GM12878 (cell line): ENCODE measurements around the gene GPN2.

Experiments
- CEBPB ChIP-seq, 2 experiments: fragments of 150-350 bp in 1 of 2; IDR thresholded peaks; 2 replicates each; pipeline ENCODE4 v1.6.1; 2012 to 2014; ENCODE audit warnings: low read depth in 2 of 2, low read length in 2 of 2, borderline replicate concordance in 1 of 2, inconsistent platforms in 1 of 2
- EGR1 ChIP-seq, 2 experiments: IDR thresholded peaks; 1 replicate in 1 of 2; 2 replicates in 1 of 2; pipeline ENCODE4 v1.6.1; 2011 to 2012; ENCODE audit warnings: low read depth in 2 of 2, low read length in 2 of 2, borderline replicate concordance in 1 of 2, mild to moderate bottlenecking in 1 of 2, moderate library complexity in 1 of 2
- JUND ChIP-seq: IDR thresholded peaks from 2 replicates; pipeline ENCODE4 v1.6.1; 2012; ENCODE audit warnings: low read depth, mild to moderate bottlenecking, low read length, improper control_type of control experiment, moderate library complexity
- PAX8 ChIP-seq: fragments of 450-650 bp; IDR thresholded peaks from 2 replicates; pipeline ENCODE4 v1.6.1; 2017; ENCODE audit warnings: mild to moderate bottlenecking, moderate library complexity
- POLR2A ChIP-seq: IDR thresholded peaks from 2 replicates; pipeline ENCODE4 v1.6.1; 2011; ENCODE audit warnings: low read depth, mild to moderate bottlenecking, low read length
- POLR2AphosphoS5 ChIP-seq: IDR thresholded peaks from 2 replicates; pipeline ENCODE4 v1.6.1; 2011; ENCODE audit warnings: mild to moderate bottlenecking, low read length, inconsistent platforms
- RAD21 ChIP-seq: IDR thresholded peaks from 2 replicates; pipeline ENCODE4 v1.6.1; 2011; ENCODE audit warnings: mild to moderate bottlenecking, low read depth, low read length, moderate library complexity; ENCODE audit not compliant: insufficient read depth
- SMC3 ChIP-seq: IDR thresholded peaks from 2 replicates; pipeline ENCODE4 v1.6.1; 2011; ENCODE audit warnings: low read length, improper control_type of control experiment, borderline replicate concordance
- TF ChIP-seq, protein P1 (sequence below): fragments of 450-650 bp; formaldehyde crosslinking; IDR thresholded peaks from 2 replicates; pipeline ENCODE4 v1.5.0; 2022; ENCODE audit warnings: mild to moderate bottlenecking, missing genetic modification characterization
- TF ChIP-seq, protein P2 (sequence below), 3 experiments: IDR thresholded peaks in 2 of 3; conservative IDR thresholded peaks in 1 of 3; 2 replicates each; pipeline ENCODE4 v1.5.1; 2011; ENCODE audit warnings: low read depth in 3 of 3, low read length in 3 of 3, mild to moderate bottlenecking in 3 of 3, control low read depth in 2 of 3, moderate library complexity in 2 of 3, inconsistent platforms in 1 of 3, mixed read lengths in 1 of 3; ENCODE audit not compliant: control insufficient read depth in 2 of 3, insufficient read depth in 1 of 3; ENCODE audit errors: extremely low read depth in 1 of 3

DNA sequence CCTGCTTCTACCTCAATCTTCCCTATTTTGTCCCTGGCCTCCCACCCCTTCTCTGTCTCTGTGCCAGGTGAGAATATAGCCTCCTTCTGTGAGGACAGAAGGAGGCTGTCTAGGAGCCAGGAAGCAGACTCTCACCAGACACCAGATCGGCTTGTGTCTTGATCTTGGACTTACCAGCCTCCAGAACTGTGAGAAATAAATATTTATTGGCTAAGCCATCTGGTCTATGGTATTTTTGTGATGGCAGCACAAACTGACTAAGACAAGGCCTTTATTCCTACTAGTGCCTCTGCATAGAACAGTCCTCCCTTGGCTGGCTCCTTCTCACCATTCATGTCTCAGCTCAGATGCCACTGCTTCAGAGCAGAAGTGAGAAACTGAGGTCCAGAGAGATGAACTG is 1.9 kb downstream of the GPN2 start:
- TF ChIP-seq POLR2A (no peak), EGR1 (IDR thresholded peaks at IDR 0.05; ENCODE audit: borderline replicate concordance in 1 of 2, low read depth in 2 of 2, low read length in 2 of 2) (no peak), RAD21 (no peak), SMC3 (no peak), CEBPB (IDR thresholded peaks at IDR 0.05; ENCODE audit: borderline replicate concordance in 1 of 2, low read depth in 2 of 2, low read length in 2 of 2) (no peak), PAX8 (no peak), POLR2AphosphoS5 (no peak), JUND (no peak)
- TF ChIP-seq, protein P1, sequence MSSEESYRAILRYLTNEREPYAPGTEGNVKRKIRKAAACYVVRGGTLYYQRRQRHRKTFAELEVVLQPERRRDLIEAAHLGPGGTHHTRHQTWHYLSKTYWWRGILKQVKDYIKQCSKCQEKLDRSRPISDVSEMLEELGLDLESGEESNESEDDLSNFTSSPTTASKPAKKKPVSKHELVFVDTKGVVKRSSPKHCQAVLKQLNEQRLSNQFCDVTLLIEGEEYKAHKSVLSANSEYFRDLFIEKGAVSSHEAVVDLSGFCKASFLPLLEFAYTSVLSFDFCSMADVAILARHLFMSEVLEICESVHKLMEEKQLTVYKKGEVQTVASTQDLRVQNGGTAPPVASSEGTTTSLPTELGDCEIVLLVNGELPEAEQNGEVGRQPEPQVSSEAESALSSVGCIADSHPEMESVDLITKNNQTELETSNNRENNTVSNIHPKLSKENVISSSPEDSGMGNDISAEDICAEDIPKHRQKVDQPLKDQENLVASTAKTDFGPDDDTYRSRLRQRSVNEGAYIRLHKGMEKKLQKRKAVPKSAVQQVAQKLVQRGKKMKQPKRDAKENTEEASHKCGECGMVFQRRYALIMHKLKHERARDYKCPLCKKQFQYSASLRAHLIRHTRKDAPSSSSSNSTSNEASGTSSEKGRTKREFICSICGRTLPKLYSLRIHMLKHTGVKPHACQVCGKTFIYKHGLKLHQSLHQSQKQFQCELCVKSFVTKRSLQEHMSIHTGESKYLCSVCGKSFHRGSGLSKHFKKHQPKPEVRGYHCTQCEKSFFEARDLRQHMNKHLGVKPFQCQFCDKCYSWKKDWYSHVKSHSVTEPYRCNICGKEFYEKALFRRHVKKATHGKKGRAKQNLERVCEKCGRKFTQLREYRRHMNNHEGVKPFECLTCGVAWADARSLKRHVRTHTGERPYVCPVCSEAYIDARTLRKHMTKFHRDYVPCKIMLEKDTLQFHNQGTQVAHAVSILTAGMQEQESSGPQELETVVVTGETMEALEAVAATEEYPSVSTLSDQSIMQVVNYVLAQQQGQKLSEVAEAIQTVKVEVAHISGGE (CRISPR knock-in tag), result no peak
- TF ChIP-seq, protein P2, sequence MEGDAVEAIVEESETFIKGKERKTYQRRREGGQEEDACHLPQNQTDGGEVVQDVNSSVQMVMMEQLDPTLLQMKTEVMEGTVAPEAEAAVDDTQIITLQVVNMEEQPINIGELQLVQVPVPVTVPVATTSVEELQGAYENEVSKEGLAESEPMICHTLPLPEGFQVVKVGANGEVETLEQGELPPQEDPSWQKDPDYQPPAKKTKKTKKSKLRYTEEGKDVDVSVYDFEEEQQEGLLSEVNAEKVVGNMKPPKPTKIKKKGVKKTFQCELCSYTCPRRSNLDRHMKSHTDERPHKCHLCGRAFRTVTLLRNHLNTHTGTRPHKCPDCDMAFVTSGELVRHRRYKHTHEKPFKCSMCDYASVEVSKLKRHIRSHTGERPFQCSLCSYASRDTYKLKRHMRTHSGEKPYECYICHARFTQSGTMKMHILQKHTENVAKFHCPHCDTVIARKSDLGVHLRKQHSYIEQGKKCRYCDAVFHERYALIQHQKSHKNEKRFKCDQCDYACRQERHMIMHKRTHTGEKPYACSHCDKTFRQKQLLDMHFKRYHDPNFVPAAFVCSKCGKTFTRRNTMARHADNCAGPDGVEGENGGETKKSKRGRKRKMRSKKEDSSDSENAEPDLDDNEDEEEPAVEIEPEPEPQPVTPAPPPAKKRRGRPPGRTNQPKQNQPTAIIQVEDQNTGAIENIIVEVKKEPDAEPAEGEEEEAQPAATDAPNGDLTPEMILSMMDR (IDR thresholded peaks at IDR 0.05 in 2 of 3, conservative IDR thresholded peaks at IDR 0.05 in 1 of 3; ENCODE audit: control insufficient read depth in 2 of 3, extremely low read depth in 1 of 3, insufficient read depth in 1 of 3, low read depth in 3 of 3, low read length in 3 of 3), result no peak
